GM12878 (cell line): ENCODE measurements around the gene MPRIP. TPM values are rescaled to one million over a fixed set of nuclear protein-coding genes. Genes with fewer than 3 reads are reported as not detected.

Experiments used
- NR2F1 ChIP-seq: fragments of 450-650 bp; conservative IDR thresholded peaks from 2 replicates; pipeline ENCODE4 v1.6.1; 2017; ENCODE audit warnings: mild to moderate bottlenecking
- POLR2A ChIP-seq: IDR thresholded peaks from 2 replicates; pipeline ENCODE4 v1.6.1; 2011; ENCODE audit warnings: low read depth, mild to moderate bottlenecking, low read length
- RUNX3 ChIP-seq: IDR thresholded peaks from 2 replicates; pipeline ENCODE4 v1.6.1; 2012; ENCODE audit warnings: low read length, inconsistent platforms
- SMAD5 ChIP-seq: IDR thresholded peaks from 2 replicates; pipeline ENCODE4 v1.6.1; 2016; ENCODE audit warnings: antibody characterized with exemption, low read depth
- SPI1 ChIP-seq: IDR thresholded peaks from 2 replicates; pipeline ENCODE4 v1.6.1; 2011; ENCODE audit warnings: low read depth, mild to moderate bottlenecking, low read length, moderate library complexity, borderline replicate concordance; ENCODE audit not compliant: insufficient read depth
- WRNIP1 ChIP-seq: IDR thresholded peaks from 2 replicates; pipeline ENCODE4 v1.6.1; 2011; ENCODE audit warnings: low read depth, low read length, improper control_type of control experiment, borderline replicate concordance
- polyA plus RNA-seq, 11 experiments: library from polyadenylated mRNA; depleted of rRNA in 4 of 11; unstranded in 6 of 11; stranded (reverse) in 5 of 11; fragments of >200 nt; fragmentation: Nextera tagmentation in 4 of 11; fragmentation: Illumina TruSeq in 1 of 11; extraction: Ambion mirVana in 4 of 11; extraction: Trizol in 1 of 11; gene quantifications; 1 replicate in 1 of 11; 2 replicates in 10 of 11; pipeline versions ENCODE4 v1.2.1 to v1.2.3, GENCODE V29; 2011 to 2016; ENCODE audit warnings: inconsistent platforms in 2 of 11, missing spikeins in 2 of 11, low read depth in 1 of 11
- total RNA-seq, 4 experiments: library from RNA; depleted of rRNA in 3 of 4; stranded (reverse); fragments of >200 nt in 3 of 4; fragmentation: Illumina TruSeq in 1 of 4; extraction: Trizol in 1 of 4; gene quantifications; 2 replicates each; pipeline versions ENCODE4 v1.2.1 to v1.2.3, GENCODE V29; 2013 to 2021
- TF ChIP-seq, protein P1 (sequence below): fragments of 450-650 bp; IDR thresholded peaks from 2 replicates; pipeline ENCODE4 v1.6.1; 2016; ENCODE audit warnings: mild to moderate bottlenecking, moderate library complexity, borderline replicate concordance
- TF ChIP-seq, protein P2 (sequence below): fragments of 450-650 bp; IDR thresholded peaks from 2 replicates; pipeline ENCODE4 v1.6.1; 2017; ENCODE audit warnings: antibody characterized with exemption, mild to moderate bottlenecking, moderate library complexity
- TF ChIP-seq, protein P3 (sequence below): fragments of 450-650 bp; IDR thresholded peaks from 2 replicates; pipeline ENCODE4 v1.6.1; 2017; ENCODE audit warnings: mild to moderate bottlenecking
- TF ChIP-seq, protein P4 (sequence below): IDR thresholded peaks from 2 replicates; pipeline ENCODE4 v1.6.1; 2012; ENCODE audit warnings: low read depth, low read length, improper control_type of control experiment

The MPRIP gene
- total and polyA plus RNA-seq, 10 of the 15 experiments (the other 5 are each of a cell fraction or from before 2014, with no cell fraction given): 16.5 to 168 (median 71.7) TPM

DNA sequence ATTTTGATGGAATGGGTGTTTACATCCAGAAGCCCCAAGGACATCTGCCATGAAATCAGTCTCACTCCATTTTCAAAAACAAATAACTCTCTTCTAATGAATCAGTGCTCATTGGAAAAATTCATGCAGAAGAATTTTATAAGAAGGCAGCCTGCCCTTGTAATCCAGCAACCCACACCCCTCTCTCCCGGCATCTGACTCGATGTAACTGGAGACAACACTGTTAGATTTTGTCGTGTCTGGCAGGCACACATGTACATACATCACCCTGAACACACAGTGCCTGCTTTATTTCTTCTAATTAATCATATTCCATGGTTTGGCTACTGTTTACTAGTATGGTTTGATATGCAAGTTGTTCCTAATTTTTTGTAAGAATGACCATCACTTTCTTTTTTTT lies 175.7 kb downstream of the MPRIP start (continued):
- TF ChIP-seq, protein P1, sequence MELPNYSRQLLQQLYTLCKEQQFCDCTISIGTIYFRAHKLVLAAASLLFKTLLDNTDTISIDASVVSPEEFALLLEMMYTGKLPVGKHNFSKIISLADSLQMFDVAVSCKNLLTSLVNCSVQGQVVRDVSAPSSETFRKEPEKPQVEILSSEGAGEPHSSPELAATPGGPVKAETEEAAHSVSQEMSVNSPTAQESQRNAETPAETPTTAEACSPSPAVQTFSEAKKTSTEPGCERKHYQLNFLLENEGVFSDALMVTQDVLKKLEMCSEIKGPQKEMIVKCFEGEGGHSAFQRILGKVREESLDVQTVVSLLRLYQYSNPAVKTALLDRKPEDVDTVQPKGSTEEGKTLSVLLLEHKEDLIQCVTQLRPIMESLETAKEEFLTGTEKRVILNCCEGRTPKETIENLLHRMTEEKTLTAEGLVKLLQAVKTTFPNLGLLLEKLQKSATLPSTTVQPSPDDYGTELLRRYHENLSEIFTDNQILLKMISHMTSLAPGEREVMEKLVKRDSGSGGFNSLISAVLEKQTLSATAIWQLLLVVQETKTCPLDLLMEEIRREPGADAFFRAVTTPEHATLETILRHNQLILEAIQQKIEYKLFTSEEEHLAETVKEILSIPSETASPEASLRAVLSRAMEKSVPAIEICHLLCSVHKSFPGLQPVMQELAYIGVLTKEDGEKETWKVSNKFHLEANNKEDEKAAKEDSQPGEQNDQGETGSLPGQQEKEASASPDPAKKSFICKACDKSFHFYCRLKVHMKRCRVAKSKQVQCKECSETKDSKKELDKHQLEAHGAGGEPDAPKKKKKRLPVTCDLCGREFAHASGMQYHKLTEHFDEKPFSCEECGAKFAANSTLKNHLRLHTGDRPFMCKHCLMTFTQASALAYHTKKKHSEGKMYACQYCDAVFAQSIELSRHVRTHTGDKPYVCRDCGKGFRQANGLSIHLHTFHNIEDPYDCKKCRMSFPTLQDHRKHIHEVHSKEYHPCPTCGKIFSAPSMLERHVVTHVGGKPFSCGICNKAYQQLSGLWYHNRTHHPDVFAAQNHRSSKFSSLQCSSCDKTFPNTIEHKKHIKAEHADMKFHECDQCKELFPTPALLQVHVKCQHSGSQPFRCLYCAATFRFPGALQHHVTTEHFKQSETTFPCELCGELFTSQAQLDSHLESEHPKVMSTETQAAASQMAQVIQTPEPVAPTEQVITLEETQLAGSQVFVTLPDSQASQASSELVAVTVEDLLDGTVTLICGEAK: no peak
- TF ChIP-seq NR2F1: no peak
- TF ChIP-seq WRNIP1: no peak
- TF ChIP-seq, protein P2, sequence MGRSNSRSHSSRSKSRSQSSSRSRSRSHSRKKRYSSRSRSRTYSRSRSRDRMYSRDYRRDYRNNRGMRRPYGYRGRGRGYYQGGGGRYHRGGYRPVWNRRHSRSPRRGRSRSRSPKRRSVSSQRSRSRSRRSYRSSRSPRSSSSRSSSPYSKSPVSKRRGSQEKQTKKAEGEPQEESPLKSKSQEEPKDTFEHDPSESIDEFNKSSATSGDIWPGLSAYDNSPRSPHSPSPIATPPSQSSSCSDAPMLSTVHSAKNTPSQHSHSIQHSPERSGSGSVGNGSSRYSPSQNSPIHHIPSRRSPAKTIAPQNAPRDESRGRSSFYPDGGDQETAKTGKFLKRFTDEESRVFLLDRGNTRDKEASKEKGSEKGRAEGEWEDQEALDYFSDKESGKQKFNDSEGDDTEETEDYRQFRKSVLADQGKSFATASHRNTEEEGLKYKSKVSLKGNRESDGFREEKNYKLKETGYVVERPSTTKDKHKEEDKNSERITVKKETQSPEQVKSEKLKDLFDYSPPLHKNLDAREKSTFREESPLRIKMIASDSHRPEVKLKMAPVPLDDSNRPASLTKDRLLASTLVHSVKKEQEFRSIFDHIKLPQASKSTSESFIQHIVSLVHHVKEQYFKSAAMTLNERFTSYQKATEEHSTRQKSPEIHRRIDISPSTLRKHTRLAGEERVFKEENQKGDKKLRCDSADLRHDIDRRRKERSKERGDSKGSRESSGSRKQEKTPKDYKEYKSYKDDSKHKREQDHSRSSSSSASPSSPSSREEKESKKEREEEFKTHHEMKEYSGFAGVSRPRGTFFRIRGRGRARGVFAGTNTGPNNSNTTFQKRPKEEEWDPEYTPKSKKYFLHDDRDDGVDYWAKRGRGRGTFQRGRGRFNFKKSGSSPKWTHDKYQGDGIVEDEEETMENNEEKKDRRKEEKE: no peak
- TF ChIP-seq, protein P3, sequence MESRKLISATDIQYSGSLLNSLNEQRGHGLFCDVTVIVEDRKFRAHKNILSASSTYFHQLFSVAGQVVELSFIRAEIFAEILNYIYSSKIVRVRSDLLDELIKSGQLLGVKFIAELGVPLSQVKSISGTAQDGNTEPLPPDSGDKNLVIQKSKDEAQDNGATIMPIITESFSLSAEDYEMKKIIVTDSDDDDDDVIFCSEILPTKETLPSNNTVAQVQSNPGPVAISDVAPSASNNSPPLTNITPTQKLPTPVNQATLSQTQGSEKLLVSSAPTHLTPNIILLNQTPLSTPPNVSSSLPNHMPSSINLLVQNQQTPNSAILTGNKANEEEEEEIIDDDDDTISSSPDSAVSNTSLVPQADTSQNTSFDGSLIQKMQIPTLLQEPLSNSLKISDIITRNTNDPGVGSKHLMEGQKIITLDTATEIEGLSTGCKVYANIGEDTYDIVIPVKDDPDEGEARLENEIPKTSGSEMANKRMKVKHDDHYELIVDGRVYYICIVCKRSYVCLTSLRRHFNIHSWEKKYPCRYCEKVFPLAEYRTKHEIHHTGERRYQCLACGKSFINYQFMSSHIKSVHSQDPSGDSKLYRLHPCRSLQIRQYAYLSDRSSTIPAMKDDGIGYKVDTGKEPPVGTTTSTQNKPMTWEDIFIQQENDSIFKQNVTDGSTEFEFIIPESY: no peak
- no peak for TF ChIP-seq SPI1
- no peak for TF ChIP-seq POLR2A
- TF ChIP-seq SMAD5: no peak
- TF ChIP-seq, protein P4, sequence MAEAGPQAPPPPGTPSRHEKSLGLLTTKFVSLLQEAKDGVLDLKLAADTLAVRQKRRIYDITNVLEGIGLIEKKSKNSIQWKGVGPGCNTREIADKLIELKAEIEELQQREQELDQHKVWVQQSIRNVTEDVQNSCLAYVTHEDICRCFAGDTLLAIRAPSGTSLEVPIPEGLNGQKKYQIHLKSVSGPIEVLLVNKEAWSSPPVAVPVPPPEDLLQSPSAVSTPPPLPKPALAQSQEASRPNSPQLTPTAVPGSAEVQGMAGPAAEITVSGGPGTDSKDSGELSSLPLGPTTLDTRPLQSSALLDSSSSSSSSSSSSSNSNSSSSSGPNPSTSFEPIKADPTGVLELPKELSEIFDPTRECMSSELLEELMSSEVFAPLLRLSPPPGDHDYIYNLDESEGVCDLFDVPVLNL: no peak
- TF ChIP-seq RUNX3: no peak
- TF ChIP-seq, all 136 proteins: peak for 0
